DMS53 (cell line): ENCODE results near the gene IQSEC3.
"Not testable (repeated sequence)": the region's sequence is repeated elsewhere in the genome, so short reads cannot be mapped to it uniquely, and the experiment has no call there.

Experiments used
- DNase-seq: peaks from one replicate; lab custom pipeline; 2025; lab: John Stamatoyannopoulos, UW

IQSEC3 gene

DNA sequence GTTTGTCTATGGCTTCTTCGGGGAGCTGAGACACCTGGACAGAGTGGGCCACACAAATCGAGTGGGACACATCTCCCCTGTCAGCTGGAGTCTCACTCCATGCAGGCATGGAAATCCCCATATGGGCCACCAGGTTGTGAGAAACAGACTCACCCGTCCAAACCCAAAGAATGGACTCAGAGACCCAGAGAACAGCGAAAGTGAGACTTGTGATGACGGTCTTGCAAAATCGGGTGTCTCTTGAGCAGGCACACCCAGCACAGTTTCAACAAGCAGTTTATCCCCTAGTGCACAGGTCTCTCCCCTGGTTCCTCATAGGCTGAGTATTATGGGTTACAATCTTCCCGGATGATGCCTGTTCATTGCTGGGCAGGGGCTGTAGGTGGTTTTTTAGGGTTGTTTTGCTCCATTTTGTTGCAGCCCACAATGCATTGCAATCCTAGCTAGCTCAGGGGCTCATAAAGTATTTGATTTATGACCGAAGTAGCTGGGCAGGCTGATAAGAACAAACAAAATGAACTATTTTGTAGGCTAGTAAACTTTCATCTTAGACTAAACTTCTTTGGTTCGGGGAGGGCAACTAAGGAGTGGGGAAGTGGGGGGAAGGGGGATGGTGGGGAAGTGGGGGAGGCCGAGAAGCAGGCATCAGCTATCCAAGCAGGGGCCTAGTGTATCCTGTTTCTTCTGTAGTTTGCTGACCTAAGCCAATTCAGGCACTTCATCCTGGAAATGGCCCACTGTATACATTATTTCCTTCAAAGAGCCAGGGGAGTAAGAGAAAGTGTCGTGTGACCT, 45.3 kb downstream of the IQSEC3 start:
- no peak for DNase-seq

DNA sequence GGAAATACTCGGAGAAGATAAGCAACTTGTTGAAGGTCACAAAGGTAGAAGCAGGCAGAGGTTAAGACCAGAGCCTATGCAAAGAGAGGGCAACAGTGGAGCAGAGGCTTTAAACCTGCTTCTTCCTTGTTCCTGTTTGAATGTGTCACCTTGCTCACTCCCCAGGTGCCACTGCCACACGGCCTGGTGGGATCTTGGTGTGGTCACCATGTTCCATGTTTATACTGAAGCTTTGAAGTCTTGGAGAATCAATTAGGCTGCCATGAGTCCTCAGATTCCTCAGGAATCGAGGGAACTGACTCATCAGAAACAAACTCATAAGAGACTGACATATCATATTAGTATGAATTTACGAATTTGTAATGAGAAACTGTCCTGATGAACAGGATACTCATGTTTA, 46.8 kb downstream of the IQSEC3 start:
- peak; percentile 31 for DNase-seq

DNA sequence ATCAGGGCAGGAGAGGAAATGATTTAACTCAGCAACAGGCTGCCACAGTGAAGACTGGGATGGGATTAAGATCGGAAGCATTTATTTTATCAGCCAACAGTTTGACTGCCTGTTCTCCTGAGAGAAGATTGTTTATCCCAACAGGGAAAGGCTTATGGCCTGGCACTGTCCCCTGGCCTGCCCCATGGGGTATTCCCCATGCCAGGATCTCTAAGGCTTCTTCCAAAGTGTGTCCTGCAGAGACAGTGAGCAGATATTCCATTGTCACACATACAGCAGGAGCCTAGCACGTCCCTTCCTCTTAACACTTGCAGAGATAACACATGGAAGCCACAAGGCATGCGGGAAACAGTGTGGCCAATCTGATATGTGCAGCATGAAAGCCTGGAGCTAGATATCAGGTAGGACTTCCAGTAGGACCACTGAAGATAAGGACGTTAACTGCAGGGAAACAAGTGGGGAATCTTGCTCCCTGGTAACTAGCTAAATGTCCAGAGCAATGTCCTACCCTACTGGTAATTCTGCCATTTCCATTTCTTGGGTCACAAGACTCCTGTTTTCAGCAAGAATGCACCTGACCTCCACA, 48.2 kb downstream of the IQSEC3 start:
- DNase-seq = no peak

DNA sequence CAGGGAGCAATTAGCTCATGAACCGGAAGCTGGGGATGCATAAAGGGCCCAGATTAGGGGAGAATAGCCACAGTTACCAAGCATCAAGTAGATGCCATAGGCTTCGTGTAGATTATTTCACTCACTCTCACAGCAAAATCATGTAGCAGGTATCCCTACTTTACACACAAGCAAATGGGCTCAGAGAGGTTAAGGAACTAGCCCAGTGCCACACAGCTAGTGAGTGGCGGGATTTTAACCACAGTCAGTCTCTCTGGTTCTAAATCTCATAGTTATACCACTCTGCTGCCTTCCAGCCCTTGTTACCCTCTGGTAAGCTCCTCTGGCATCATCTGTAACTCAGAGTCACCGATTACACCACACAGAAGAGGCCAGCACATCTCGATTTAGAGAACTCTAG, 49.0 kb downstream of the IQSEC3 start:
- DNase-seq = no peak

DNA sequence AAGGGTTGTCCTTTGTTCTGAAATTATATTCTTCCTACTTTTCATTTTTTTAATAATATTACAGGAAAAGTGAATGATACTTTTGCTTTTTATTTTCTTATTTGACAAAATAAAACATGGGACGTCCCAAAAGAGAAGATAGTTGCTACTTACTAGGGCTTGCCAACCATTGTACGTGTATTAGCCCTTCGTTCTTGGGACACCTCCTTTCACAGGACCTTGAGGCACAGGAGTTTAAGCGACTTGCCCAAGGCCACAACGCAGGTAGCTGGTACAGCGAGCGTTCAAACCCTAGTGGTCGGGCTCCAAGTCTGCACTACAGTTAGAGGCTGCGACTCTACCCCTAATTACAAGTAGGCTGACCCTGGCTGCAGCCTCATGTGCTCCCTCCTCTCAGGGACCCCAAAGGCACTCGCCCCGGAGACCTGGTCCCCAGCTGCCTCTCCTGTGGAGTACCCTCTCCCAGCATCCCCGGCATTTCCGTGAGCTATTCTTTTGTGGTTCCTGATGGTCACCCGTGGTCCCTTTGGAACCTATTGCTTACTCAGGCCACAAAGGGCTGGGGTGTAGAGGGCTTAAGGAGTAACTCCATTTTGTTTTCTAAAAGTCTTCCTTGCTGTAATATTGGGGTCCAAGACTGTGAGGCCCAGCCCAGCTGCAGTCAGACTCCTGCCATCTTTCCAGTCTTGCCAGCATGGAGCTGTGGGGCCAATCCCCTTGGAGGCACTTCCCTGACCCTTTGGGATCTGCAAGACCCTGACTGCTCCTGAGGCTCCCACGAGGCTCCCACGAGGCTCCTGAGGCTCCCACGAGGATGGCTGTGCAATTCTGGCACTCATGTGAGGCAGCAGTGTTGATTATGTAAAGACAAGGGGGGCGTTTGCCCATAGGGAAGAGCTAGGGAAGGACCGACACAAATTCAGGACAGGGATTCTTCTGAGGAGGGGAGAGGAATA, 49.7 kb downstream of the IQSEC3 start:
- DNase-seq = no peak

DNA sequence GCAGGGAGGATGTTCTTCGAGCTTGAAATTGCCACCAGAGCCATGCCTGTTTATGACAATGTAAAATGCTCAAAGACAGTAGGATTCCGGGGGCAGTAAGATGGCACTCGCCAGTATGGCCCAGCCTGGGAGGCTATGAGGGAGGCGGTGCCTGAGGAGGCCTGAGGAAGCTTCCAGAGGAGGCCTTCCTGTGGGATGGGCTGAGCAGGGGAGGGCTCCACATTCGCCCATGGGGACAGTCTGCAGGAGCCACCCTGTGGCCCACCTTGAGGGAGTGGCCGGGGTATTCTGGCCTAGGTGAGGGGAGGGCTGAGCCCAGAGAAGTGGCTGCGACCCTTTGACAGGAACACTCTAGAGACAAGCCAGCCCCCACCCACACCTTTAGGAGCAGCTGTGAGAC, 50.7 kb downstream of the IQSEC3 start:
- no peak for DNase-seq

DNA sequence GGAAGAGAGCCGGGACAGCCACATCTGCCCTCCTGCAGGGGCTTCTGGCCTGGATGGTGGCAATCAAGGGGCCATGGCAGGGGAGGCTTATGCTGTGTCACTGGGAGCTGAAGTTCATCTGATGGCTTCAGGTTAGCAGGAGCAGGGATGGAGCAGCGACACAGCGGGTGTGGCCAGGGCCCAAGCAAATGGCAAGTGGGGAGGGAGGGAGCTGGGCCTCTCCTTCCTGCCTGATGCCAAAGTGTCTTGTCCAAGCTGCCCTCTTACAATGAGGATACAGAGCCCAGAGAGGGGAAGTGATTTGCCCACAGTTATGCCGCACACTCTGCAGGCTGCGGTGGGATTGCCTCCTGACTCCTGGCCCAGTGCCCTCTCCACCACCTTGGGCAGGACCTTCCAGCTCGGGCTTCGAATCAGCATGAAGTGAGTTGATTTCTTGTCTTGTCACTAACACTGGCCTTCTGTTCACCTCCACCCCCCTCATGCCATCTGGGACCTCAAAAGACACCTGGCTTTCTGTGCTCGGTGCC, 51.3 kb downstream of the IQSEC3 start:
- no peak for DNase-seq

DNA sequence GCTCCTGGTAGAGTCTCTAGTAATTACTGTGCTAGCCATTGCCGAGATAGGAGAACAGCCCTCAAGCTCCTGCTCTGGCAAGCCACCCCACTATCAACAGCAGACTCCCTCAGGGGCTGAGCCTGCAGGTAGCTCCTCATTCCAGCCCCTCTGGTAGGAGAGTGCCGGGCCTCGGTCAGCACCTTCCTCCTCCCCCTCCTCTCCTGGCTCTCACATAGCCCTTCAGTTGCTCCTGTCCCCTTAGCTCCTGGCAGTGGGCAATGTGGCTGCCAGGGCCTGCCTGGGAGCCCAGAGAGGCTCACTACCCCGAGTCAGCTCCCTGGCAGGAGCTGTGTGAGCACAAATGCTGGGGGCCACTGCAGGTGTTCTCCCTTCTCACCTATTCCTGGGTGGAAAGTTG, 52.0 kb downstream of the IQSEC3 start:
- no peak for DNase-seq

DNA sequence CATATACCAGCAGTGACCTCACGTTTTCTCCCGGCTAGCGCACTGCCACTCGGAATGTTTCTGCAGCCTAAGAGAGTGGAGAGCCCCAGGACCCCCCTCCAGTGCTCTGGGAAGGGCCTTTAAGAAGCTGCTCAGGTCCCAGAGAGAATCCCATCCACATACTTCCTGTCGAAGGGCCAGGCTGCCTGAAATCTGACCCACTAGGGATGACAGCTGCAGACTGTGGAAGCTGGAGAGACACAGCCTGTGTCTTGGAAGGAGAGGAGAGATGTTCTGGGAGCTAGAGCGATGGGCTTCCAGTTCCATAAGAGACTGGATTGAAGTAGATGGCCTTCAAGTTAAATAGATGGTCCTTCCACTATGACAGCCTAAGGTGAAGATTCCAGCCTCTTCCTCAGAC, 54.4 kb downstream of the IQSEC3 start:
- DNase-seq = no peak

DNA sequence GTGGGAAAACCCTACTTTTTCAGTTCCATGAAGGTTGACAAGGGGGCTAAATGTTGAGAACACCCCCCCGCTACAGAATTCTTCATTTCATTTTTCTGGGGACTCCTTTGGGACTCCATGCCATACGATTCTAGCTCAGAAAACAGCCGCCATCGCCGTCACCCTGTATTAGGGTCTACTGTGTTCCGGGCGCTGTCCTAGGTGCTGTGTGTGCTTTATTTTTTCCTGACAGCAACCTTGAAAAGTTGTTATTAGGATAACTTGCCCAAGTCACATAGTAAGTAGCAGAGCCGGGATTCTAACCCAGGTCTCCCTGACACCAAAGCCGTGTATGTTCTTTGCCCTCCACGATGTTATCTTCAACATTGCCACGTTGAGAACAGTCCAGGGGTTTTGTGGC, 55.1 kb downstream of the IQSEC3 start:
- no peak for DNase-seq

DNA sequence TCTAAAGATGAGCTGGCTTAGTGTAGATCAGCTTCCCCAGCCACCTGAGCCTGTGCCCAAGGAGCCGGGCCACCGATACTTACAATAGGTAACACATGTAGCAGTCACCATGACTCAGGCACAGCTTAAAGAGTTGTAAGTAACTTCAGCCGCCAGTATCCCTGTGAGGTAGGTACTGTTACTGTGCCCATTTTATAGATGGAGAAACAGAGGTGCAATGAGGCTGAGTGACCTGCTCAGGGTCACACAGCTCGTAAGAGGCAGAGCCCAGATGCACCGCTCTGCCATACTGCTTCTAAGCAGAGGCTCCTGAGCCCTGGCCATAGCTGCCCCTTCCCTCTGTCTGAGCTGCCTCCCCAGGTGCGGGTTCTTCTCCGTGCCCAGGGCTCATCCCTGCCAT, 58.5 kb downstream of the IQSEC3 start:
- DNase-seq = no peak

DNA sequence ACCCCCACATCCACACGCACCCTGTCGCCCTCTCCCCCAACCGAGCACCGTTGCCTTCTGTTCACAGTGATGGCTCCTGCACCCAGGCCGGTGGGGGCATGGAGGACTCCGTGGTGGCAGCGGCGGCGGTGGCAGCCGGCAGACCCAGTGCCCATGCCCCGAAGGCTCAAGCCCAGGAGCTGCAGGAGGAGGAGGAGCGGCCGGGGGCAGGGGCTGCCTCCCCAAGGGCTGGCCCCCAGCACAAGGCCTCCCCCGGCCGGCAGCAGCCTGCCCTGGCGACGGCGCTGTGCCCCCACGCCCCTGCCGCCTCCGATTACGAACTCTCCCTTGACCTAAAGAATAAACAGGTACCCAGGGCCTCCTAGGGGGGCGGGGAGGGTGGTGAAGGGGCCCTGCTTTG, 59.0 kb downstream of the IQSEC3 start:
- no peak for DNase-seq

DNA sequence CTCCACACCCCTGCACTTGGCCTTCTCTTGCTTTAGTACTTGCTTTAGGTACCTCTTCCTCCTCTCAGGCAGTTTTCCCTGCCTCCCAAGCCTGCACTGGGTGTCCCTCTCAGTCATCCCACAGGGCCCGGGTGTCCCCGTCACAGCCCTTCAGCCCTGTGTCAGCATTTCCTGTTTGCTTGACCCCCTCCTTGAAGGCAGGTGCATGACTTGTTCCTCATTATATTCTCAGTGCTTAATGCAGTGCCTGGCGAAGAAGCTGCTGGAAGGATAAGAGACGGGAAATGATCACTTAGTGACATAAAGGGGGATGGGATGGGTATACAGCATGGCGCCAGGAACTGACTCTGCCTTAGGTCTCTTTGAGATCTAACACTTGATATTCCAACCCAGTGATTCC, 61.5 kb downstream of the IQSEC3 start:
- DNase-seq = peak; percentile 54

DNA sequence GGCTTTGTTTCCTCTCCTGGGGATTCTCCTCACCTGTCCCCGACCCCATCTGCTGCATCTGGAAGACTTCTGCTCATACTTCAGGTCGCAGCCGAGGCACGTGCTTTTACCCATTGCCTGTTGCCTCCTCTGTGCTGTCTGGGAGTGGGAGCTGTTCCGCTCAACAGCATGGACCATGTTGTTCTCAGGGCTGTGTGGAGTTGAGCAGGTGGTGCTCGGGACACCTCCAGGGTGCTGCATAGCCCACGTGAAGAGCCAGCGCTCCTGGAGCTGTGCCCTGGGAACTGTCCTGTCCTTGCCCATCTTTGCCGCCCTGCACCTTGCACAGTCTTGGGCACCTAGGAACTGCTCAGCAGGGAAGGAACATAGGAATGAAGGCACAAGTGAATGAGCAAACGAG, 62.4 kb downstream of the IQSEC3 start:
- DNase-seq = no peak

DNA sequence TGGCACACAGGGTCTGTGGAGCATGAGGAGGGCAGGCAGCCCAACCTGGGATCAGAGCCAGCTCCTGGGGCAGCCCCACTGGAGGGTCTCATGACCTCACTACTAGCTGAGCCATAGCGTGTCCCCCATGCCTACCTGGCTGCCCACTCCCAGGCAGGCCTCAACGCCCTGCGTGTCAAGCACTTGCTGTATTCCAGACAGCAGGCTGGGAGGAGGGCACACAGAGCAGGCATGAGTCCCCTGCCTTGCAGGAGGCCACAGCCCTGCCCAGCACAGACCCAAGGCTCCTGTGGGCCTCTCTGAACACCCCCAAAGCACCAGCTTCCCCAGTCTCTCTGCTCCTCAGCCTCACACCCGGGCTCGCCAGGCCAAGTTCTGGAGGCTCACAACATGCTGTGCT, 64.0 kb downstream of the IQSEC3 start:
- no peak for DNase-seq

DNA sequence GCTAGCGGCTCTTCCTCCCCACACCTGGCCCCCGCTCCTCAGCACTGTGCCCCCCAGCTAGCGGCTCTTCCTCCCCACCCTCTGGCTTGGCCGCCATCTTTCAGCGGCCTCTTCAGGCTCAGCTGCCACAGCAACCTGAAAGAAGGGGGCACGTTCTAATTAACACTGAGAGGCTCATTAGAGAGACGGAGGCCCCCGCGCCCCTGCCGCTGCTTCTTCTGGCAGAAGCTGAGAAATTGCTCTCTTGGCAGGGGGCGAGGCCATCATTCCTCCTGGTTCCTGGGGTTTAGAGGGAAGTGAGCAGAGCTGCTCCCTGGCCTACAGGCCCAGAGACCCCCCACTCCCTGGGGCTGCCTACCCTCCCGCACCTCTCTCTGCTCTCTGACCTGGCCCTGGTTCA, 64.4 kb downstream of the IQSEC3 start:
- no peak for DNase-seq

DNA sequence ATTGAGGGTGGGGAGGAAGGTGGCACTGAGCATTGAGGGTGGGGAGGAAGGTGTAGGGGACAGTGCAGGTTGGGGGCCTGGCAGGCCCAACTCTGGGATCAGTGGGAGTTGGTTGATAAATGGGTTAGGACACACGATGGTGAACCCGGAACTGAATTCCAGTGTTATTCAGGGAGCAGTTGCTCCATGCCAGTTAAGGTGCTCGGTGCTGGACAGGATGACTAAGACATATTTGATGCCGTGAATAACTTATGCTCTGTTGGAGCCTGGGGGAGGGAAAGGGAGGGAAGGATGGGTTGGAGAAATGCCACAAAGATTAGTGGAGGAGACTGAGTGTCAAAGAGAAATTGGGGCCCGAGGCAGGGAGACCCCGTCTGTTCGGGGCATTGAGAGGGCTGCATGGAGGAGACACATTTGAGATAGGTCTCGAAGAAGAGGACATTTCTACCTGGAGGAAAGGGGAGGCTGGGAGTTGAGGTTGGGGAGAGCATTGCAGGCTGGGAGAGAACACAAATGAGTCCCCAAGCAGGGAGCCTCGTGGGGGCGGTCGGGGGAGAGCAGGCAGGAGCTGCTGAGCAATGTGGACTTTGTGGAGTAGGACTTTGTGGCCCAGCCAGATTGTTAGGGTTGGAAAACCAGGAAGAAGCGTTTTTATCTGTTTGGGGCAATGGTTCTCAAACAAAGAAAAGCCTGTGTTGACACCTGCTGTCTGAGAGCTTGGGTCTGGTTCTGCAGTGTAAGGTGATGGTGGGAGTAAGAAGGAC, 65.3 kb downstream of the IQSEC3 start:
- no peak for DNase-seq

DNA sequence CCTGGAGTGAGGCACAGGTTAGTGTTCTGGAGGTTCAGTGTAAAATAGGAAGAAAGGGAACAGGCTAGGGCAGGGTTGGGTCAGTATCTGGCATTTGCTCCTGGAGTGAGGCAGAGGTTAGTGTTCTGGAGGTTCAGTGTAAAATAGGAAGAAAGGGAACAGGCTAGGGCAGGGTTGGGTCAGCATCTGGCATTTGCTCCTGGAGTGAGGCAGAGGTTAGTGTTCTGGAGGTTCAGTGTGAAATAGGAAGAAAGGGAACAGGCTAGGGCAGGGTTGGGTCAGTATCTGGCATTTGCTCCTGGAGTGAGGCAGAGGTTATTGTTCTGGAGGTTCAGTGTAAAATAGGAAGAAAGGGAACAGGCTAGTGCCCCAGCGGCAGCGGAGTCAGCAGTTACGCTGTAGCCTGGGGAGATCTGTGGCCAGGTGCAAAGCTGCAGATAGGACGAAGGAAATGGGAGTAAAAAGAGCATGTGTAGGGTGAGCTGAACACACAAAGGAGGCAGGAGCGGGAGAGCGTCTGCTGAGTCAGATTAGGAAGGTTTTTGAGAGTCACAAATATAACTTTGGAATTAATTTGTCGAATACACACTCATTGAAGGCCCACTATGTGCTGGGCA, 67.2 kb downstream of the IQSEC3 start:
- not testable (repeated sequence) for DNase-seq

DNA sequence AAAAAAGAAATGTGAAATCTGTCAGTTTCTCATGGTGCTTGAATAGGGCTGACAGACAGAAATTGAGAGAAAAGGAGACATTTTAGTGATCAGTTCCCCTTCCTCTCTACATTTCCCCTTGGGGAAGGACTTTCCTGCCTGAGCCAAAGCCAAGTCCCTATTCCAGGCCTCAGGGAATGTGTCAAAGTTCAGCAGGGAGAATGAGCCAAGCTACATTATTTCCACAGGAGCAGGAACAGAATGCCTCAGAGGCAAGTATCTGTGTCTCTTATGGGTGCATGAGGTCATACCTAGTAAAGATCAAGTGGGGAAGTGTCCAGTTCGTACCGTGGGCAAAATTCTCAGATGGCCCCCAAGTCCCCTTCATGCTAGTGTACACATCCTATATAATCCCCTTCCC, 68.6 kb downstream of the IQSEC3 start:
- no peak for DNase-seq

DNA sequence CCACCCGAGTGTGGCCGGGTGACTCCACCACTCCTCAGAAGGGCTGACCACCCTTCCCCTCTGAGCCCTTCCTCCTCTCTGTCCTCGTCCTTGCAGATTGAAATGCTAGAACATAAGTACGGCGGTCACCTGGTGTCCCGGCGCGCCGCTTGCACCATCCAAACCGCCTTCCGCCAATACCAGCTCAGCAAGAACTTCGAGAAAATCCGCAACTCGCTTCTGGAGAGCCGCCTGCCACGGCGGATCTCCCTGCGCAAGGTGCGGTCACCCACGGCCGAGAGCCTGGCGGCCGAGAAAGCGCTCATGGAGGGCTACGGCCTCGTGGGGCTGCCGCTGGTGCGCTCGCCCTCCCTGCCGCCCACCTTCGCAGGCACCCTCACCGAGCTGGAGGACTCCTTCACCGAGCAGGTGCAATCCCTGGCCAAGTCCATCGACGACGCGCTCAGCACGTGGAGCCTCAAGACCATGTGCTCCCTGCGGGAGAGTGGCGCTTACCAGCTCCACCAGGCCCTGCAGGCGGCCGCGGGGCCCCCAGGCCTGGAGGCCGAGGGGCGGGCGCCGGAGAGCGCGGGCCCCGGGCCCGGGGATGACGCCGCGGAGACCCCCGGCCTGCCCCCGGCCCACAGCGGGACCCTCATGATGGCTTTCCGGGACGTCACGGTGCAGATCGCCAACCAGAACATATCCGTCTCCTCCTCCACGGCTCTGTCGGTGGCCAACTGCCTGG, 71.8 kb downstream of the IQSEC3 start:
- no peak for DNase-seq
